ENCODE results near the gene NFIA.

The NFIA gene

DNA sequence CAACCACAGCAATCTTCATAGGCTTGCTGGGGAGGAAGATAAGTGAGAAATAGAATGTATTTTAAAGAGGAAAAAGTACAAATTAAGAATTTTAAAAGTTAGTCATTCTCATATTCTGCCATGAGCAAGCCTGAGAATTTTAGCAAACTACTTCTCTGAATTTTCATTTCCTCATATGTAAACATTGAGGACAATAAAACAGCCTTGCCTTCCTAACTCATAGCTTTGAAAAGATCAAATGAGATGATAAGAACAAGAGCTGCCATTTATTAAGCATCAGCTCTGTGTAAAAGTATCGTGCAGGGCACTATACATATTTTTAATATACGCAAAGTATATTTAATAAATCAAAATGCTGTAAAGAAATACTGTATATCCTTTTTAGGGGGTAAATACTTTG is 286.0 kb downstream of the NFIA start:
- no peak for DNase-seq (ENCODE audit: low read depth, low spot score)

DNA sequence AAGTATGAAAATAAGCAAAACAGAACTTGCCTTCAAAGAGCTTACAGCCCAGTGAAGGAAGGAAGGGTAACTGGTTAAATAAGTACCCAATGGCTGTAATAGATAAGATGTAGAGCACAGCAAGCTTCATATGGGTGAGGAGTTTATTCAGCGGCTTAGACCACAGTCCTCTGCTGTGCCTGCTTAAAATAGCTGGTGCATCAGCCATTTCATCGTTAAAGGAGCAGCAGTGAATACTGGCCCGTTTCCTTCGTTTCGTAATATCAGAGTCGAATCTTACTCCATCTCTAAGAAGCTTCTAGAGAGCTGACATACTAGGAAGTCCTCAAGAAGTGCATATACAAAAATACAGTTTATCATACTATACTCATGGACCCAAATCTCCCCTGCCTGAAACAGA is 286.5 kb downstream of the NFIA start:
- no peak for DNase-seq (ENCODE audit: low read depth, low spot score)

DNA sequence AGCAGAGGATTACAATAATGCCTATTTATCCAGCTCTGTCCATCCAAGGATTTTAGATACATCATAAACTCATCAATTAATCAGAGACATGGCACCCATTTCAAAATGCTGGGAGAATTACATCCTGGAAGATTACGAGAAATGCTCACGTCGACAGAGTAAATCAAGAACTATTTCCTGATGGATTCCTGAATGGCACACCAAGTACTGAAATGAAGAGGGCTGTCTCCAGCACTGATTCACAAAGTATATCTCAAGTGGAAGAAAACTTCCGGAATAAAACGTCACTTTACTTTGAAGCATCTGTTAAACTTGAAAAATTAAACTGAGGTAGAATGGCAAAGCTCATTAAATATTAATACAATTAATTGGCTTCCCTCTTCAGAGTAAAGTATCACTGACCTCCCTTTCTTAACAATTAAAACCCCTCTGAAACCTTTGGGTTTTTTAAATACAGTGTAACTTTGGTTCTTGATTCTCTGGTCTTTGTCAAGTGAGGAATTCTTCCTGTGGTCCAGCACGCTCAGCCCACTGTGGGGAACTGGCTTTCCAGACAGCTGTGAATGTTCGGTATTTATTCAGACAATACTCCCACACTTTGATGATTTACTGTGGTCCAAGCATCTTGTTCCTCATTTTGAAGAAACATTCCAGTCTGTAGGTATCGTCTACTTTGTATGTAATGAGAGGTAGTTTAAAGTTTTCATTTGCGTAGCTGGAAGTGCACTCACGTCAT is 288.0 kb downstream of the NFIA start:
- DNase-seq (ENCODE audit: low read depth, low spot score): no peak

DNA sequence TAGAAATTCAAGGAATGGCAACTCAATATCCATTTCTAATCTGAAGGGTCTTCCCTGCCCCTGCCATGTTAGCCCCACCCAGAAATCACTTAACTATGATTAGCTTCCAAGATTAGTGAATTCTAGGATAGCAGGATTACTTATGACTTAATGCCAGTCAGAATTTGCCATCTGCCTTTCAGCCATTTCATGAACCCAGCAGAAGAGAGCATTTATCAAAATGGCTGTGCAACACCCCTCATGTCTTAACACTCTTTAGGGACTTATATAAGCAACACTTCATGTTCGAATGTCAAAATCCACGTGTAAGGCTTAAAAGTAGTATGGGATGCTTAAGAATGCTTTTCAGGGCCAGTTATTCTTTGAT is 288.5 kb downstream of the NFIA start:
- no peak for DNase-seq (ENCODE audit: low read depth, low spot score)

GRCh38 chr1:61372944-61373343 is 290.6 kb downstream of the NFIA start:
- DNase-seq (ENCODE audit: low read depth, low spot score): no peak

DNA sequence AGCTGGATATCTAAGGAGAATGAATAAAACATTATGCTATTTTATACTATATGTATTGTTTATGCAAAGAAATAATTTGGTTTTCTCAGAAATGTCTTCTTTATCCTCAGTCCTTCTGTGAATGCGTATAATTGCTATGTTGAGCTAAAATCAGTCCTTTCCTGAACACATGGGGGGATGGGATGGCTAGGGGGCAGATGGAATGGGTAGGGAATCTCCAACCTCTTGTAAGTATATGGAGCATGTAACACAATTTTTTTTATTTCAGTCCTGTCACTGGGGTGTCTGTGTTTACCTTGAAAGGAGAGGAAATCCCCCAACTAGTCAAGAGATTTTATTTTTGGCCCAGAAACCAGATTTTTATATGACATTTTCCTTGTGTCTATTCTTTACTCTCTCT is 291.8 kb downstream of the NFIA start:
- DNase-seq (ENCODE audit: low read depth, low spot score): no peak

DNA sequence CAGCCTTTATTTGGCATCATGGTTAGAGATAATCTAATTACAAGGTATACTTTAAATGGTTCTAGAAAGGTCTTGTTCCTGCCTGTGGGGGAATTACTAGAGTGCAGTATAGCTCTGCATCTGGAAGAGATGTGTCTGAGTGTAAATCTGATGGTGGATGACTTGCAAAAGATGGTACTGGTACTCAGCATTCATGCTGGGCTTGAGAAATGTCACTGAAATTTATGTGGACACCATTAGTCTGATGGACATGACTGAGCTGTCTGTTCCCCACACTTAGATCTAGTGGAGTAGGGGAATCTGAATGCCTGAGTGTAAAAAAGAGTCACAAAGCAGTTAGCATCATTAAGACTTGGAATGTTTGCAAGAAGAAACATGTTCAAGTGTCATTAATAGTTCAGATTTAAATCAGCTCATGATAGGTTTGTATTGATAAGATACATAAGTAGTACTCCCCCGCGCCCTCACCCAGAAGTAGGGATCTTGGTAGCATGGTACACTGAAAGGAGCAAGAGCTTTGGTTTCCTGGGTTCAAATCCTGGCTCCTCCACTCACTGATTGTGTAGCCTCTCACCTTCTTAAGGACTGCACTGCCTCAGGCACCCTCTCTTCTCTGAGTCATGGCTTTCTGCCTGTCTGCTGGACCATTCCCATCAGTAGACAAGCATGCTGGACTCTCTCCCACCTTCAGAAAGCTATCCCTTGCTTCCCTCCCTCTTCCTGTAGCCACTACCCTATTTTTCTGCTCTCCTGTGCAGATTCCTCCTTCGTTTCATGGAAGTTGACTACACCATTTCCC is 292.9 kb downstream of the NFIA start:
- no peak for DNase-seq (ENCODE audit: low read depth, low spot score)

DNA sequence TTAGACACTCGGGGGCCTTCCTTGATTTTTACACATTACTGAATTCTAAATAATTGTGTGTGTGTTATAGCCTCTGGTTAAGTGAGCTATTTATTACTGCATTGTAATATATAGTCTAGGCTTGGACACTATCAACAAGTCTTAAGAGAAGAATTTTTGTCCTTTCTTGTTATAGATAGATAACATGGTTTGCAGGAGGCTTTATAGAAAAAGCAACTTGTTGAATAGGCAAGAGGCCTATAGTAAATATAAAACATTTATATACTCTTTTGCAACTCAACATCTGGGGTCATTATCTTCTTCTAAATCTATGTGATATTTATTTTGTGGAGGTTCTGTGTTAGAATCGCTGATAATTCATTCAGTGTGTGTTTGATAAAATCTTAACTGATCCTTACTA is 293.8 kb downstream of the NFIA start:
- no peak for DNase-seq (ENCODE audit: low read depth, low spot score)

DNA sequence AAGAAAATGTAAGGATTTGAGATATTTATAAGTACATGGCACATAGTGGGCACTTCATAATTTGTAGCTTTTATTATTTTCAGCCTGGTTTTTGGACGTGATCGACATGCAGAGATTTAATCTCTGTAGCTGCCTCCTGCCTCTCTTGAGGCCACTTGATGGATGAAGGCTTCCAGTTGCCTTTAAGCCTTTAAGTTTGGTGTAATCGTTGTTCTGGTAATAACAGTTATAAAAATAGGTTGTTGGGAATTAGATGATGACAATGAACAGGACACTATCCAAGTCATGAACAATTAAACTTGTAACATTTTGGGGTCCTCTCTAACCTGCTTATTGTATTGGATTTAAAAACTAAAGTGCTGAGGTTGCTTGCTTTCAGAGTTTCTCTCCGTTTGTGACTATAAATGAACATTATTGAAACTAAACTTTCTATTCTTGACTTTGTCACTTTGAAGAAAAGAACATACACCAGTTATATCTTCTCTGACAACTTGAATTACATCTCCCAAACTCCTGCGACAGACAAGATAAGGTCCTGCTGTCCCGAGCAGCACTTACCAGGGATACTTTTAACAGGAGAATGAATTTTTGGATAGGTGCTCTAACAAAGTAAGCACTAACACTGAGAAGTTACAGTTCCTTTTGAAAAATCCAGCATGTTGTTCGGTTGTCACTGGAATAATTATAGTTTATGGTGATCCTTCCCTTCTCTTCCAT is 295.0 kb downstream of the NFIA start:
- no peak for DNase-seq (ENCODE audit: low read depth, low spot score)

GRCh38 chr1:61378494-61379180 is 296.3 kb downstream of the NFIA start:
- no peak for DNase-seq (ENCODE audit: low read depth, low spot score)

DNA sequence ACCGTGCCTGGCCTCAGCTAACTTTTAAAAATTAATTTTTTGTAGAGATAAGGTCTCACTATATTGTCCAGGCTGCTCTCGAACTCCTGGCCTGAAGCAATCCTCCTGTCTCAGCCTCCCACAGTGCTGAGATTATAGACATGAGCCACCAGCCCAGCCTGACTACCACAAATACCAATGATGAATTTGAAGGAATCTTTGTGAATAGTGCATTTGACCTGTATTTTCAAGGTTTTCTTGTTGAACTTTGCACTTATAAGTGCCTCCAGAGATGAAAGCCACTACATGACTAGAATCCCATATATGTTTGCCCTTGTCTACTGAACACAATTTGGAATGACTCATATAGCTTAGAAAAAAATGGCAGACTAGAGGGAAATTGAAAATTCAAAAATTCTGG is 297.3 kb downstream of the NFIA start:
- DNase-seq (ENCODE audit: low read depth, low spot score): no peak

DNA sequence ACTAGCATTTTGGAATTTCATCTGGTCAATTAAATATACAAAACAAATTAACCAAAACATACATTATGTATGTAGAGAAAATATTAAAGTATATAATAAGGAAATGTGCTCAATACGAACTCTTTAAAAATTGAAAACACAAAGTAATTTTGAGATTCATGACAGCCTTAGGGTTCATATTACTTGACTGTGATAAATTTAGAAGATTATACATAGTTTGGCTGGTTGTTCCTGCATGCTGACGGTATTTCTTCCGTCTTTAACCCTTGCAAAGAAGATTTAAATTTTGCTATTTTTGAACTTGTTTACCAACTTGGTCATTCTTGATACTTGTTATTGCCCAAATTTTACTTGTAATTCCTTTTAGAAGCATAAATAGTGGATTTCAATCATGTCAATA is 298.2 kb downstream of the NFIA start:
- DNase-seq (ENCODE audit: low read depth, low spot score): no peak

- no peak for DNase-seq (ENCODE audit: low read depth, low spot score)
Observed at GRCh38 chr1:61386323-61386722, 304.0 kb downstream of the NFIA start.

DNA sequence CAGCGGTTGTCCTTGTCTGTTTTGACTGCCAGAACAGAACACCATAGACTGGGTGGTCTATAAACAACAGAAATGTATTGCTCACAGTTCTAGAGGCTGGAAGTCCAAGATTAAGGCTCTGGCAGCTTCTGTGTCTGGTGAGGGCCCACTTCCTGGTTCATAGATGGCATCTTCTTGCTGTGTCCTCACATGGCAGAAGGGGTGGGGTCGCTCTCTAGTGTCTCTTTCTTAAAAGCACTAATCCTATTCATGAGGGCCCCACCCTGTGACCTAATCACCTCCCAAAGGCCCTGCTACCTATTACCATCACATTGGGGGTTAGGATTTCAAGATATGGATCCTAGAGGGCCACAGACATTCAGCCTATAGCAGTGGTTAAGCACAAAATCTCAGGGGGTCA is 304.4 kb downstream of the NFIA start:
- no peak for DNase-seq (ENCODE audit: low read depth, low spot score)

DNA sequence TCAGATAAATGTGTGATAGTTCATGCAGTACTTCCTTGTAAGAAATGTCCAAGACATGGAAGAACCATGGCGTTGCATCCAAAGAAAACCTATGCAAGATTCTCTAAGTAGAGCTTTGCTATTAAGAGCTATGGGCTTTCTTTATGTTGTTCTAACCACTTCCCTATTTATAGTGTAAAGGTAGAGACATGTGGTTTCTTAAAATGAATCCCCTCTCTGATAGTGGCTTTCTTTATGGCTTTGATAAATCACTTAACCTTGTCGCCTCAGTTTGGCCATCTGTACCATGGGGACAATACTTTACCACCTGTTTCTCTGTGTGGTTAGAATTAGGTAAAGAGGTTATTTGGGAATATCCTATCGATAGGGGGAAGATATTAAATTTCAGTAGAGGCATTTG is 305.5 kb downstream of the NFIA start:
- no peak for DNase-seq (ENCODE audit: low read depth, low spot score)

DNA sequence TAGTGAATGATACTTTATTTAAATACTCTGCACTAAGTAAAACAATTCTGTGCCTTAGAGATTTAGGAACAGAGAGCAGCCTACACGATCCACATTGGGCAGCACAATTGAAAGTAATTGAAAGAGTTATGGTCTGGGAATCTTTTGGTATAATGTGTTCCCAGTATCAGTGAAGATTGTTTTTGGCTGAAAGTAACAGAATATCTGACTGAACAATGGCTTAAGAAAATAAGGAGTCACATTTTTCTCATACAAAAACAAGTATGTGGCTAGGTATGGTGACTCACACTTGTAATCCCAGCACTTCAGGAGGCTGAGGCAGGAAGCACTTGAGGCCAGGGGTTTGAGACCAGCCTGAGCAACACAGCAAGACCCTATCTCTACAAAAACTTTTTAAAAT is 306.2 kb downstream of the NFIA start:
- DNase-seq (ENCODE audit: low read depth, low spot score): peak; percentile 38

- no peak for DNase-seq (ENCODE audit: low read depth, low spot score)
Observed at GRCh38 chr1:61389194-61389925, 307.0 kb downstream of the NFIA start.

DNA sequence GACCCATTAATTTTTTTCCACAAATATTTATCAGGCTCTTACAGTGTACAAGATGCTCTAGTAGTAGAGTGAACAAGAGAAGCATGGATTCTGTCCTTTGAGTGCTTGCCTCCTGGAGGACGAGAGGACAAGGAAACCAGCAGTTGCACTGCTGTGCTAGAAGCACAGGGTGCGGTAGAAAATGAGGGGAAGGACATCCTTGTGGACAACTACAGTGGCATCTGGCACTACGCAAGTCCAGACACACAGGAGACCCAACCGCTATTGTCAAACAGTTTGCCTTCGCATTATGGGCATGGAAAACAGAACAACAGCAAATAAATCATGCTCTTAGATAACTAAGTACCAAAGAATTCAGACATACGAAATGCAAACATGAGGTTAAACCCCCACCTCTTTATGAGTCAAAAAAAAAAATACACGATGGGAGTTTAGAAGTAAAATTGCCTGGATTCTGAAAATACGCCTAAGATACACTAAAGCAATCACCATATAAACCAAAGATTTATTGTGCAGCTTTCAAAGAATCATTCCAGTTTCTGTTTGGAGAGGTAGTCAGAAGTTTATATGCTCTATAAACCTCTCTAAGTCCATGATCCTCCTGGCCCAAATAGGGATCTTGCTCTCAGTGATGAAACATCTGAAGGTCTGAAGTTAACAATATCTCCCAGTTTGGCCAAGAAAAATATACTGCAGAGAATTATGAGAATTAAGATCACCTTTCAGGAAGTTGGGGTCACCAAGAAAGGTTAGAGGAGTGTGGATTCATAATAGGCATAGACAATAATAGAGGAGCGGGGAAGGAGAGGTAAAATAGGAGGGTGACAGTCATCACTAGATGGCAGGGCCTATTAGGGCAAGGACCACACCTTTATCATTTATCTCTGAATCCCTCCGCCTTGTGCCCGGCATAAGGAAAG is 307.8 kb downstream of the NFIA start:
- no peak for DNase-seq (ENCODE audit: low read depth, low spot score)

GRCh38 chr1:61391730-61392129 is 309.4 kb downstream of the NFIA start:
- DNase-seq (ENCODE audit: low read depth, low spot score): no peak

Measured in brain pericyte (primary cell).